GM19240 (cell line): ENCODE measurements around the gene UPK1B.

ENCODE experiments used
- DNase-seq: peaks from one replicate; pipeline ENCODE4 v3.0.0; 2011; ENCODE audit warnings: low spot score; ENCODE audit not compliant: insufficient read length

UPK1B gene

DNA sequence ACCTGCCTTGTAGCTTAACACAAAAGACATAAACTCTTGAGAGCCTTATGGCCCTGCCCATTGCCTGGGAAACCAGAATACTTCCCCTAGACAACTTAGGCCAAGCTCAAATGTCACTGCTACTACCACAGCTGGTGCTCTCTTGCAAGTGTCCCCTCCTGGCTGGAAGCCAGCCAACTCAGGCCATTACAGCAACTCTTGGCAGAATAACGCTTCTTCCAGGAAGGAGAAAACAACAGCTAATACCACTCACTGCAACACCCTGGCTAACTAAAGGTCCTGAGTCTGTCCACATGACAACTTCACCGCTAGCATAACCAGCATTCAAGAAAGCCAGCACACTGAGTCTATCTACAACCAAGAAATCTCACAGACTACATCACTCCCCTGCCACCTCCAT, 72.4 kb downstream of the UPK1B start:
- no peak for DNase-seq
